GM13976 (cell line): ENCODE results near the gene STPG4.

Experiments used
- DNase-seq: peaks from one replicate; pipeline ENCODE4 v3.0.0; 2012; ENCODE audit warnings: low spot score
- in situ Hi-C: fragments of 300-500 bp; cut with MboI; formaldehyde crosslinking; loops from one replicate; pipeline ENCODE4 v1.12.0; 2022; ENCODE audit warnings: low sequenced_read_pairs, mixed read lengths, inconsistent platforms; ENCODE audit not compliant: unreplicated experiment
- TF ChIP-seq, protein P1 (sequence below): IDR thresholded peaks from 2 replicates; pipeline ENCODE4 v1.5.1; 2012; ENCODE audit warnings: borderline replicate concordance, mild to moderate bottlenecking; ENCODE audit not compliant: insufficient read depth; ENCODE audit errors: extremely low read depth, missing control alignments, control extremely low read depth

The STPG4 gene

DNA sequence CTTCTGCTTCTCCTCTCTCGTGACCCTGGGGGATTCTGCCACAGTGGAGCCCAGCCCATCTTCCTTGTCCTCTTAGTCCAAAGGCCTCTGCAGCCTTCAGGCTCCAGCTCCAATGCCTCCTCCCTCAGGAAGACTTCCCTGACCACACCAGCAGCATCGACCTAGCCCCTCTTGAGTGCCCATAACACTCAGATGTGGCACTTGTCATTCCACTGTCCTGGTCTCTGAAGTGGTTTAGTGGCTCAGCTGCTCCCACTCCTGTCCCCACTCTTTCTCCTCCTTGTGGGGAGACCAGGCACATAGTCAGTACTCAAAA lies 97.5 kb downstream of the STPG4 start:
- TF ChIP-seq, protein P1, sequence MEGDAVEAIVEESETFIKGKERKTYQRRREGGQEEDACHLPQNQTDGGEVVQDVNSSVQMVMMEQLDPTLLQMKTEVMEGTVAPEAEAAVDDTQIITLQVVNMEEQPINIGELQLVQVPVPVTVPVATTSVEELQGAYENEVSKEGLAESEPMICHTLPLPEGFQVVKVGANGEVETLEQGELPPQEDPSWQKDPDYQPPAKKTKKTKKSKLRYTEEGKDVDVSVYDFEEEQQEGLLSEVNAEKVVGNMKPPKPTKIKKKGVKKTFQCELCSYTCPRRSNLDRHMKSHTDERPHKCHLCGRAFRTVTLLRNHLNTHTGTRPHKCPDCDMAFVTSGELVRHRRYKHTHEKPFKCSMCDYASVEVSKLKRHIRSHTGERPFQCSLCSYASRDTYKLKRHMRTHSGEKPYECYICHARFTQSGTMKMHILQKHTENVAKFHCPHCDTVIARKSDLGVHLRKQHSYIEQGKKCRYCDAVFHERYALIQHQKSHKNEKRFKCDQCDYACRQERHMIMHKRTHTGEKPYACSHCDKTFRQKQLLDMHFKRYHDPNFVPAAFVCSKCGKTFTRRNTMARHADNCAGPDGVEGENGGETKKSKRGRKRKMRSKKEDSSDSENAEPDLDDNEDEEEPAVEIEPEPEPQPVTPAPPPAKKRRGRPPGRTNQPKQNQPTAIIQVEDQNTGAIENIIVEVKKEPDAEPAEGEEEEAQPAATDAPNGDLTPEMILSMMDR = no peak
- in situ Hi-C loops = no loop called here
- DNase-seq = no peak

DNA sequence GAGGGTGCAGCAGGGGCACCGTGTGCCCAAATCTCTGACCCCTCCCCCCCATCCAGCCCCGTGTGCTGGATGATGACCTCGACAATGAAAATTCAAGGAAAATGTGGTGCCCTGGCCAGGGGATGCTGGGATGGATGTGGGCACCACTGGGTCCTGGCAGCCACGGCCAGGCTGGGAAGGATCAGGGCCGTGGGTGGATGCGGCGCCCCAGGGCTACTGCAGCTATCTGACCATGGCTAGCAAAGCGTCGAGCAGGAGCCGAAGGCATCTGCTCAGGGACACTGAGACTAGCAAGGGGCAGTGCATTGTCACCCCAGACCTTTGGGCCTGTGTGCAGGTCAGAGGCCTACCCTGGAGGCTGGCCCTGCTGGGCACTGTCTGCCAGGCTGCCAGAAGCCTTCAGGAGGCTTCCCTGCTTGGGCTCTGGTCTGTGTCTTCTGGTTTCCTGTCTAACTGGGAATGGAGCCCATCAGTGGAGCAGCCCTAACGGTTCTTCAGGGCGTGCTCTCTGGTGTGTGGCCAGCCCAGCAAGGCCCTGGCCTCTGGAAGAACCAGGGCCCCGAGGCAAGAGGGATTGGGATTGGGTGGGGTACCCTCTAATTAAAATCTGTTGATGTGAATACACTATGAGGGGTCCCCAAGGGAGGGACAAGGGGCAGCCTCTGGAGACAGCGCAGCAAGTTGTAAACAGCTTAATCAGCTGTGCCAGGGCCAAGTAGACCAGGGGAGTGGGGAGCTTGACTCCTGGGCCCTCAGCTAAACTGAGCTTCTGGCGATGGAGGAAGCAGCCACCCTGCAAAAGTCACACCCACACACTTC lies 98.0 kb downstream of the STPG4 start:
- peak; percentile 75 for DNase-seq
- in situ Hi-C loops = no loop called here
- TF ChIP-seq, protein P1 = no peak

DNA sequence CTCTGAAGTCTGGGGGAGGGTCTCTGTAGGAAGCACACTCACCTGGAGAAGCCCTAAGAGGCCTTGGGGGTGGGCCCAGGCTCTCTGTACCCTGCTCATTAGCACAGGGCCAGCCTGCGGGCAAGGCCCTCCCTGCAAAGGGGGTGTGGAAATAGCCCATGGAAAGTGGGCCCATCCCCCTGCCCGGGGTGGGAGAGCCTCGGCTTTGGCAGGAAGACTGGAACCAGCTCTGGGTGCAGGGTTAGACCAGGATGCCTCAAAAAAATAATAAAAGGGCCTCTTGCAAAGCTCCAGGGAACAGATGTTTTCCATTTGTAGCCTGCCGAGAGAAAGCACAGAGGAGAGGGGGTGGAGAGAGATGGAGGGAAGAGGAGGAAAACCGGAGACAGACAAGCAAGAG lies 98.7 kb downstream of the STPG4 start:
- no peak for DNase-seq
- TF ChIP-seq, protein P1 = no peak
- in situ Hi-C loops = no loop called here

DNA sequence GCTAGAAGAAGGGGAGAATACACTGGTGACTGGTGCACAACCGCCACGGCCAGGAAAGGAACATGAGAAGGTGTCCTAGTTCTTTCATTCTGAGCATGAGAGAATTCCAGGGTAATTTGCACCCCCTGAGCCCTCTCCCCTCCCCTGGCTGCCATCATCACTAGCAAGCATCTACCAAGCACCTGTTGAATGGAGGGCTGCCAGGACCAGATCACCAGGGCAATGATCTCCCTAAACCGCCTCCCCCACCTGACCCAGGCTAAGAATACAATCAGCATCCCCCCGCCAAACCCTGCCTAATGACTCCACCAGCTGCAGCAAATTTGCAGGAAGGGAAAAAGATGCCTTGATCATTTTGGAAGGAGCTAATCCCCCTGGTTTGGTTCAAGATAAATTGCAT lies 100.2 kb downstream of the STPG4 start:
- DNase-seq = no peak
- TF ChIP-seq, protein P1 = no peak
- in situ Hi-C loops = no loop called here

DNA sequence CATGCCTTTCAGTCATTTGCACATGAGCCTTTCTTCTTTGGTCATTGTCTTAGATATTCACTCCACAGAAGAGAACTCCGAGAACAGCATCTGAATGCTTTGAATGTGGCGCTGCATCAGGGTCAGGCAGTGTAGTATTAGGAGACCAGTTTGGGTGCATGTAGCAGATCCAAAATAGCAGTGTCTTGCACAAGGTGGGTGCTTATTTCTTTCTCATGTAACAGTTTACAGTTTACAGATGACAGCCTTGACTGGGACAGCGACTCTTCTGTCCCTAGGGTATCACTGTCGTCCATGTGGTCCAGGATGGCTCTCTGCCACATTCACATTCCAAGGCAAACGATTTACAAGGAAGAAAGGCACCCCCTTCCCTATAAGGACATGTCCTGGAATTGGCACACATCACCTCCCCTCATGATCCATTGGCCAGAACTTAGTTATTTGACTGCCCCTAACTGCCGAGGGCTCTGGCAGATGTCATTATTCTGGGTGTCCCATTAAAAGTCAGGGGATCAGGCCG lies 101.0 kb downstream of the STPG4 start:
- TF ChIP-seq, protein P1 = no peak
- in situ Hi-C loops = no loop called here
- no peak for DNase-seq

DNA sequence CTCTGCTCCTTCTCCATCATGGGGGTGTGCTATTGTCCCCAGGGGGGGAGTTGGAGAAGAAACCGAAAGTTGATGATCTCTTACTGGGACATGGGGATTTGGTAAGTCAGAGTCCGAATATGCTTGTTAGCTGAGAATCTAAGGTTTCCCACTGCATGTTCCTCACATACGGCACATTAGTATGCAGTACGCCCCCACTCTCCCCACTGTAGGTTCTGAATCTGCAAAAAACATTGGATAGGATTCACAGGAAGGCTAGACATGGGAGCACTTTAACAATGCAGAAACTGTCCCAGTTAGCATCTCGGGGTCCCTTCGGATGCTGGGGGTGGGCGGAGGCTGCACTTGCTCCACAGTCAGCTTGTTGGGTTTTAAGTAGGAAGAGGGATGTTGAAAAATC lies 102.3 kb downstream of the STPG4 start:
- no peak for DNase-seq
- TF ChIP-seq, protein P1 = no peak
- in situ Hi-C loops = no loop called here
